ENCODE measurements around the gene RIPOR2. TPM values are rescaled to one million over a fixed set of nuclear protein-coding genes. Genes with fewer than 3 reads are reported as not detected.

The RIPOR2 gene
- total and polyA plus RNA-seq, 2 of the 13 experiments (the other 11 are each of a cell fraction or from before 2014, with no cell fraction given), result 0.02 to 0.05 TPM

DNA sequence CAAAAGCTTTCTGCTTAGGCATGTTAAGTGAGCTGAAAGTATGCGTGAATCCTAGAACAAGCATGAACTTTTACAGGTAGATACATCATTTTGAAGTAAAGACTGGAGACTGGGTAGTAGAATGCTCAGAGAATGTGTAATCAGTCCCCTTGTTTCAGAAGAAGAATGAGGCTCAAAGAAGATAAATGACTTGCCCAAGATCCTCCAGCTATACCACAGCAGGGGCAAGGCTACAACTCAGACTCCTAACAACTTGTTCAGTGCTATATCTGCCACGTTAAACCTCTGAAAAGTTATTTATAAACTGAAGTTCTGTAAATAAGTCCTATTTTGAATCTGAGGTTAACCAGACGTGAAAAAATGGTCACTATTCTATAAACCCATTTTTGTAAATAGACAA, 2.9 kb downstream of the RIPOR2 start (continued):
- TF ChIP-seq ISX (CRISPR knock-in tag; conservative IDR thresholded peaks at IDR 0.05), result no peak

- WGBS (ENCODE audit: low lambda C conversion rate), result 31% methylated on average over 7 of the region's 7 CpGs
- H3K36me3 ChIP-seq (replicated peaks in 1 of 2; ENCODE audit: control insufficient read depth in 1 of 2, insufficient read depth in 2 of 2, low read length in 2 of 2), result no peaks in the 10 kb centered on the region
- peaks cover 0 to 5% of the 10 kb centered on the region in 2 experiments; a peak in 1 of 5 replicates for H3K27me3 ChIP-seq (ENCODE audit: control insufficient read depth in 1 of 2, insufficient read depth in 2 of 2, low read length in 2 of 2)
- POLR2A ChIA-PET, result no interaction called here
- H2AFZ ChIP-seq (ENCODE audit: low read length), result no peak overlapping the region
- CTCF ChIA-PET (ENCODE audit: low intra/inter-chr PET ratio, low total read pairs), result no interaction called here
- no TSS peak for BruUV-seq (replicated peaks)
- TF ChIP-seq PRPF4 (IDR thresholded peaks at IDR 0.05; ENCODE audit: low read depth, low read length, poor library complexity, severe bottlenecking), result no peak
- peak; percentile 59 for TF ChIP-seq CREB1 (IDR thresholded peaks at IDR 0.05)
- TF ChIP-seq CREB1 (CRISPR knock-in tag; IDR thresholded peaks at IDR 0.05), result no peak
- TF ChIP-seq BRD4 (CRISPR knock-in tag; IDR thresholded peaks at IDR 0.05), result no peak
- no peaks in the 10 kb centered on the region for H3K79me2 ChIP-seq (ENCODE audit: insufficient read depth, low read length)
- intact Hi-C loops (cut with micrococcal nuclease; ENCODE audit: unreplicated experiment), result no loop called here
- FAIRE-seq (no peak), ATAC-seq (no peak), DNase-seq (ENCODE audit: low spot score) (no peak)
- H3K4me2 ChIP-seq (ENCODE audit: low read depth, low read length), result no peak overlapping the region
- H3K4me3 ChIP-seq (replicated peaks in 1 of 3; ENCODE audit: insufficient read depth in 1 of 3, low read depth in 2 of 3, low read length in 3 of 3), result no peak overlapping the region
- H3K4me1 ChIP-seq (ENCODE audit: insufficient read depth, low read length), result no peaks in the 10 kb centered on the region
- no peaks in the 10 kb centered on the region for H4K20me1 ChIP-seq (ENCODE audit: insufficient read depth, low read length)
- in situ Hi-C loops (cut with HindIII; ENCODE audit: extremely low pct_ligation_motif_present, low pct_unique_long_range_greater_than_20kb), result no loop called here
- H3K9ac ChIP-seq (ENCODE audit: insufficient read depth, low read depth, low read length), result no peak overlapping the region
- H3K9me3 ChIP-seq (ENCODE audit: low read length), result no peaks in the 10 kb centered on the region
- no peak overlapping the region for H3K27ac ChIP-seq (ENCODE audit: extremely low read length, insufficient read depth, low read length)
Measured at GRCh38 chr6:24931718-24932691, 3.8 kb downstream of the RIPOR2 start.

DNA sequence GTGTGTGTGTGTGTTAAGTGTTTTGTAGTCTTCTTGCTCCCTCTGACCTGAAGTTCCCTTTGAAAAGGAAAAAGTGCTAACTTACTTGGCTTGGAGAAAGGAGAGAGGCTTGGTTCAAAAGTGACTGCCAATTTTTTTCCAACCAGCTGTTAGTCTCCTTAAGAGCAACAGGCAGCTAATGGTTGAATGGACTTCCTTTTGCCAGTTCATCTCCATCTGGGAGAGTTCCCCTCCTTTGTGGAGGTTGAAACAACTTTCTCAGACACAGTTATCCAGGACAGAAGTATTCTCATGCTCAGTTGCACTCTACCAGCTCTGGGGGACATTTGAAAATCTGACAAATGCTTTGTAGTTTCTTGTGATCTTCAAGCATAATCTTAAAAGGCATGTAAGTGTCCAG, 4.5 kb downstream of the RIPOR2 start:
- Histone ChIP-seq H3K27me3 (ENCODE audit: control insufficient read depth in 1 of 2, insufficient read depth in 2 of 2, low read length in 2 of 2) (peaks cover 0 to 5% of the 10 kb centered on the region in 2 experiments; a peak in 1 of 5 replicates), H3K27ac (ENCODE audit: extremely low read length, insufficient read depth, low read length) (no peak overlapping the region), H3K9me3 (ENCODE audit: low read length) (no peaks in the 10 kb centered on the region), H3K4me1 (ENCODE audit: insufficient read depth, low read length) (peaks cover 3% of the 10 kb centered on the region), H3K79me2 (ENCODE audit: insufficient read depth, low read length) (no peaks in the 10 kb centered on the region), H3K36me3 (replicated peaks in 1 of 2; ENCODE audit: control insufficient read depth in 1 of 2, insufficient read depth in 2 of 2, low read length in 2 of 2) (no peaks in the 10 kb centered on the region), H4K20me1 (ENCODE audit: insufficient read depth, low read length) (no peaks in the 10 kb centered on the region), H3K4me3 (replicated peaks in 1 of 3; ENCODE audit: insufficient read depth in 1 of 3, low read depth in 2 of 3, low read length in 3 of 3) (no peak overlapping the region), H3K9ac (ENCODE audit: insufficient read depth, low read depth, low read length) (no peak overlapping the region), H2AFZ (ENCODE audit: low read length) (no peak overlapping the region), H3K4me2 (ENCODE audit: low read depth, low read length) (no peak overlapping the region)
- DNase-seq (ENCODE audit: low spot score), result no peak
- FAIRE-seq, result no peak
- BruUV-seq (replicated peaks), result no TSS peak
- ATAC-seq, result no peak
- in situ Hi-C loops (cut with HindIII; ENCODE audit: extremely low pct_ligation_motif_present, low pct_unique_long_range_greater_than_20kb), result no loop called here
- TF ChIP-seq ZNF264 (CRISPR knock-in tag; IDR thresholded peaks at IDR 0.05), result no peak
- no peak for TF ChIP-seq ZNF790 (CRISPR knock-in tag; IDR thresholded peaks at IDR 0.05; ENCODE audit: borderline replicate concordance)
- TF ChIP-seq ZZZ3 (CRISPR knock-in tag; IDR thresholded peaks at IDR 0.05; ENCODE audit: borderline replicate concordance), result no peak
- TF ChIP-seq YY1 (IDR thresholded peaks at IDR 0.05; ENCODE audit: insufficient read depth, insufficient replicate concordance, low read depth, low read length), result no peak
- TF ChIP-seq IKZF4 (CRISPR knock-in tag; IDR thresholded peaks at IDR 0.05; ENCODE audit: borderline replicate concordance, low read depth, not compliant biosample characterization), result no peak
- no peak for TF ChIP-seq ZBTB38 (CRISPR knock-in tag; IDR thresholded peaks at IDR 0.05)
- ChIA-PET CTCF (ENCODE audit: low intra/inter-chr PET ratio, low total read pairs) (no interaction called here), POLR2A (no interaction called here)
- intact Hi-C loops (cut with micrococcal nuclease; ENCODE audit: unreplicated experiment), result no loop called here
